Omental fat pad (tissue), 4 donors: ENCODE measurements around the gene TMEM273. TPM values are rescaled to one million over a fixed set of nuclear protein-coding genes. Genes with fewer than 3 reads are reported as not detected.

Source experiments
- ATAC-seq: fragments of 150-250 bp; one replicate; pipeline ENCODE4 v1.9.1; 2016; ENCODE audit warnings: mild to moderate bottlenecking, moderate library complexity; ENCODE audit not compliant: low FRiP score
- DNase-seq: peaks from one replicate; pipeline ENCODE4 v3.0.0-alpha.2; 2019; ENCODE audit warnings: low spot score
- CTCF ChIP-seq, 3 donors: fragments of 450-650 bp; IDR thresholded peaks; one replicate each; pipeline ENCODE4 v1.5.1; 2016 to 2017; ENCODE audit warnings: antibody characterized with exemption in 3 of 3, mild to moderate bottlenecking in 3 of 3, moderate library complexity in 2 of 3
- total RNA-seq, 4 donors: library from RNA; depleted of rRNA; stranded (reverse); fragments of >200 nt; gene quantifications; one replicate each; pipeline ENCODE4 v1.1.0, GENCODE V29; 2016

The TMEM273 gene
- total RNA-seq, 4 donors from 2014 or later: 12.2 to 74.4 (median 34.1) TPM

- DNase-seq: no peak
- TF ChIP-seq CTCF (IDR thresholded peaks at IDR 0.05): no peak
- ATAC-seq: no peak
Measured at GRCh38 chr10:49219248-49219647, 31.1 kb upstream of the TMEM273 start.

- DNase-seq: no peak
- TF ChIP-seq CTCF (IDR thresholded peaks at IDR 0.05): no peak
- no peak for ATAC-seq
Measured at GRCh38 chr10:49218480-49218879, 30.3 kb upstream of the TMEM273 start.

GRCh38 chr10:49217645-49218044 lies 29.5 kb upstream of the TMEM273 start:
- no peak for DNase-seq
- TF ChIP-seq CTCF (IDR thresholded peaks at IDR 0.05): no peak
- no peak for ATAC-seq

GRCh38 chr10:49213211-49213610 lies 25.0 kb upstream of the TMEM273 start:
- TF ChIP-seq CTCF (IDR thresholded peaks at IDR 0.05): no peak
- no peak for ATAC-seq
- DNase-seq: no peak

GRCh38 chr10:49212783-49213182 lies 24.6 kb upstream of the TMEM273 start:
- ATAC-seq (no peak), DNase-seq (no peak)
- TF ChIP-seq CTCF (IDR thresholded peaks at IDR 0.05): no peak

GRCh38 chr10:49212076-49212475 lies 23.9 kb upstream of the TMEM273 start:
- no peak for DNase-seq
- TF ChIP-seq CTCF (IDR thresholded peaks at IDR 0.05): no peak
- no peak for ATAC-seq

- ATAC-seq (no peak), DNase-seq (no peak)
- no peak for TF ChIP-seq CTCF (IDR thresholded peaks at IDR 0.05)
Measured at GRCh38 chr10:49208996-49209395, 20.8 kb upstream of the TMEM273 start.
